ENCODE data around the gene MTMR10. TPM values are rescaled to one million over a fixed set of nuclear protein-coding genes. Genes with fewer than 3 reads are reported as not detected.

MTMR10 gene
- total RNA-seq, 3 donors from 2014 or later: 31.5 to 46.9 (median 35.7) TPM

GRCh38 chr15:30928076-30928475, 63.4 kb downstream of the MTMR10 start:
- Histone ChIP-seq H3K4me3 (no peak overlapping the region), H3K27ac (no peak overlapping the region), H3K36me3 (no peaks in the 10 kb centered on the region), H3K9me3 (no peaks in the 10 kb centered on the region), H3K27me3 (no peaks in the 10 kb centered on the region), H3K4me1 (no peaks in the 10 kb centered on the region)
- DNase-seq (ENCODE audit: low spot score in 2 of 2): no peak
- TF ChIP-seq POLR2A (IDR thresholded peaks at IDR 0.05): no peak
- no peak for TF ChIP-seq CTCF (IDR thresholded peaks at IDR 0.05)
- TF ChIP-seq POLR2AphosphoS5 (IDR thresholded peaks at IDR 0.05): no peak
- intact Hi-C loops (cut with DNase I; ENCODE audit: low total_unique reads): no loop called here

- Histone ChIP-seq H3K27ac (no peak overlapping the region), H3K4me3 (no peak overlapping the region), H3K4me1 (no peaks in the 10 kb centered on the region), H3K36me3 (no peaks in the 10 kb centered on the region), H3K27me3 (no peaks in the 10 kb centered on the region), H3K9me3 (no peaks in the 10 kb centered on the region)
- DNase-seq (ENCODE audit: low spot score in 2 of 2): no peak
- intact Hi-C loops (cut with DNase I; ENCODE audit: low total_unique reads): no loop called here
- TF ChIP-seq POLR2AphosphoS5 (IDR thresholded peaks at IDR 0.05) (no peak), POLR2A (IDR thresholded peaks at IDR 0.05) (no peak), CTCF (IDR thresholded peaks at IDR 0.05) (no peak)
These were observed 64.2 kb downstream of the MTMR10 start for GRCh38 chr15:30927148-30927761.

GRCh38 chr15:30926161-30926560, 65.3 kb downstream of the MTMR10 start:
- Histone ChIP-seq H3K36me3 (no peaks in the 10 kb centered on the region), H3K9me3 (no peaks in the 10 kb centered on the region), H3K4me3 (no peak overlapping the region), H3K27ac (no peak overlapping the region), H3K27me3 (no peaks in the 10 kb centered on the region), H3K4me1 (no peaks in the 10 kb centered on the region)
- no peak for DNase-seq (ENCODE audit: low spot score in 2 of 2)
- TF ChIP-seq POLR2AphosphoS5 (IDR thresholded peaks at IDR 0.05) (no peak), CTCF (IDR thresholded peaks at IDR 0.05) (no peak), POLR2A (IDR thresholded peaks at IDR 0.05) (no peak)
- intact Hi-C loops (cut with DNase I; ENCODE audit: low total_unique reads): no loop called here

- intact Hi-C loops (cut with DNase I; ENCODE audit: low total_unique reads): no loop called here
- no peaks in the 10 kb centered on the region for H3K27me3 ChIP-seq
- H3K27ac ChIP-seq: no peak overlapping the region
- H3K4me3 ChIP-seq: no peak overlapping the region
- TF ChIP-seq POLR2A (IDR thresholded peaks at IDR 0.05) (no peak), CTCF (IDR thresholded peaks at IDR 0.05) (no peak), POLR2AphosphoS5 (IDR thresholded peaks at IDR 0.05) (no peak)
- no peaks in the 10 kb centered on the region for H3K9me3 ChIP-seq
- no peak for DNase-seq (ENCODE audit: low spot score in 2 of 2)
- H3K4me1 ChIP-seq: no peaks in the 10 kb centered on the region
- no peaks in the 10 kb centered on the region for H3K36me3 ChIP-seq
These were observed 65.7 kb downstream of the MTMR10 start for GRCh38 chr15:30925686-30926085.

GRCh38 chr15:30924353-30924752, 67.1 kb downstream of the MTMR10 start:
- Histone ChIP-seq H3K27ac (no peak overlapping the region), H3K4me3 (no peak overlapping the region), H3K4me1 (no peaks in the 10 kb centered on the region), H3K27me3 (no peaks in the 10 kb centered on the region), H3K9me3 (no peaks in the 10 kb centered on the region), H3K36me3 (no peaks in the 10 kb centered on the region)
- TF ChIP-seq POLR2AphosphoS5 (IDR thresholded peaks at IDR 0.05) (no peak), CTCF (IDR thresholded peaks at IDR 0.05) (no peak), POLR2A (IDR thresholded peaks at IDR 0.05) (no peak)
- intact Hi-C loops (cut with DNase I; ENCODE audit: low total_unique reads): no loop called here
- DNase-seq (ENCODE audit: low spot score in 2 of 2): no peak
